Posterior vena cava (tissue), 2 donors: ENCODE data around the gene CCDC137. TPM values are rescaled to one million over a fixed set of nuclear protein-coding genes. Genes with fewer than 3 reads are reported as not detected.

ENCODE experiments used
- DNase-seq: peaks from one replicate; pipeline ENCODE4 v3.0.0-alpha.2; 2020; ENCODE audit warnings: low spot score
- intact Hi-C, 2 donors: fragments of 100-400 bp; cut with DNase I; formaldehyde crosslinking; loops; one replicate each; pipeline versions ENCODE4 v1.14.1 to v1.14.2; 2022 to 2023
- total RNA-seq, 2 donors: library from RNA; stranded (reverse); fragmentation: NEBNext Ultra II Directional; extraction: Animal tissue kit (Norgen Biotek cat#: 25700); gene quantifications; one replicate each; pipeline ENCODE4 v1.2.1, GENCODE V29; 2021
- donor health status: DM: yes; HTN: yes; CAD: no.
- donor health status: DM: yes; HTN: yes; CAD: no.

CCDC137 gene
- total RNA-seq, 2 donors from 2014 or later: 8.5 to 9.9 TPM

- DNase-seq: no peak
- intact Hi-C loops: no loop called here
These were observed 28.3 kb downstream of the CCDC137 start for GRCh38 chr17:81694810-81695209.

GRCh38 chr17:81695211-81695610, 28.7 kb downstream of the CCDC137 start:
- intact Hi-C loops: no loop called here
- no peak for DNase-seq

GRCh38 chr17:81695801-81696200, 29.3 kb downstream of the CCDC137 start:
- DNase-seq: no peak
- intact Hi-C loops: no loop called here

GRCh38 chr17:81696218-81696941, 29.8 kb downstream of the CCDC137 start:
- intact Hi-C loops: no loop called here
- no peak for DNase-seq

- no peak for DNase-seq
- intact Hi-C loops: no loop called here
These were observed 30.9 kb downstream of the CCDC137 start for GRCh38 chr17:81697261-81698044.

- intact Hi-C loops: no loop called here
- DNase-seq: no peak
These were observed 34.1 kb downstream of the CCDC137 start for GRCh38 chr17:81700353-81701287.

- no peak for DNase-seq
- intact Hi-C loops: no loop called here
These were observed 34.9 kb downstream of the CCDC137 start for GRCh38 chr17:81701288-81702071.

- intact Hi-C loops: no loop called here
- DNase-seq: peak; percentile 98
These were observed 36.6 kb downstream of the CCDC137 start, which contains the start of gene MRPL12 for GRCh38 chr17:81702934-81703746. MRPL12 (plus strand) TSS chr17:81703367; CDS start chr17:81703502, 135 bp downstream.

- no peak for DNase-seq
- intact Hi-C loops: no loop called here
These were observed 37.5 kb downstream of the CCDC137 start for GRCh38 chr17:81703747-81704654.

GRCh38 chr17:81705518-81706231, 39.1 kb downstream of the CCDC137 start:
- intact Hi-C loops: no loop called here
- DNase-seq: no peak

GRCh38 chr17:81706232-81706611, 39.7 kb downstream of the CCDC137 start:
- intact Hi-C loops: no loop called here
- no peak for DNase-seq

GRCh38 chr17:81706757-81707624, 40.5 kb downstream of the CCDC137 start:
- intact Hi-C loops: no loop called here
- DNase-seq: no peak

- intact Hi-C loops: no loop called here
These were observed 41.4 kb downstream of the CCDC137 start for GRCh38 chr17:81707725-81708646.

GRCh38 chr17:81708739-81709185, 42.2 kb downstream of the CCDC137 start:
- no peak for DNase-seq
- intact Hi-C loops: no loop called here

More at GRCh38 chr17:81707725-81708646, 41.4 kb downstream of the CCDC137 start:
- no peak for DNase-seq
